ENCODE measurements around the gene MORN1.

The MORN1 gene

DNA sequence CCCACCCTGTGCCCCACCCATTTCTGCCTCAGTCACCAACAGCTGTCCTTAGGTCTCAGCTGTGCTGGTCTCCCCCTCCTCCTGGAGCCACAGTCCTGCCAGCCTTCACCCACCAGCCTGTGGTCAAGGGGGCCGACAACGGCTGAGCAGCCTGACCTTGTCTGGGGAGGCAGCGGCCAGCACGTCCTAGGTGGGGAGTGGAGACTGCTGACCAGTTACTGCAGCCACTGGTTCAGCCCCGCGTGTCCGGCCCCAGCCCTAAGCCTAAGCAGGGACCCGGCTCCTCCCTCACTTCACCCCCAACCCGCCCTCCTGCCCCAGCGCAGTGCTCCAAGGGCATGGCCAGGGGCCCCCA is 79.2 kb downstream of the MORN1 start:
- no peak for TF ChIP-seq ZBTB7A (IDR thresholded peaks at IDR 0.05; ENCODE audit: low read depth)
- TF ChIP-seq EGR1 (IDR thresholded peaks at IDR 0.05): no peak
- TF ChIP-seq YY1 (IDR thresholded peaks at IDR 0.05; ENCODE audit: low read depth): no peak
- no peak for TF ChIP-seq EP300 (IDR thresholded peaks at IDR 0.05; ENCODE audit: borderline replicate concordance)
- TF ChIP-seq MAX (IDR thresholded peaks at IDR 0.05): no peak

DNA sequence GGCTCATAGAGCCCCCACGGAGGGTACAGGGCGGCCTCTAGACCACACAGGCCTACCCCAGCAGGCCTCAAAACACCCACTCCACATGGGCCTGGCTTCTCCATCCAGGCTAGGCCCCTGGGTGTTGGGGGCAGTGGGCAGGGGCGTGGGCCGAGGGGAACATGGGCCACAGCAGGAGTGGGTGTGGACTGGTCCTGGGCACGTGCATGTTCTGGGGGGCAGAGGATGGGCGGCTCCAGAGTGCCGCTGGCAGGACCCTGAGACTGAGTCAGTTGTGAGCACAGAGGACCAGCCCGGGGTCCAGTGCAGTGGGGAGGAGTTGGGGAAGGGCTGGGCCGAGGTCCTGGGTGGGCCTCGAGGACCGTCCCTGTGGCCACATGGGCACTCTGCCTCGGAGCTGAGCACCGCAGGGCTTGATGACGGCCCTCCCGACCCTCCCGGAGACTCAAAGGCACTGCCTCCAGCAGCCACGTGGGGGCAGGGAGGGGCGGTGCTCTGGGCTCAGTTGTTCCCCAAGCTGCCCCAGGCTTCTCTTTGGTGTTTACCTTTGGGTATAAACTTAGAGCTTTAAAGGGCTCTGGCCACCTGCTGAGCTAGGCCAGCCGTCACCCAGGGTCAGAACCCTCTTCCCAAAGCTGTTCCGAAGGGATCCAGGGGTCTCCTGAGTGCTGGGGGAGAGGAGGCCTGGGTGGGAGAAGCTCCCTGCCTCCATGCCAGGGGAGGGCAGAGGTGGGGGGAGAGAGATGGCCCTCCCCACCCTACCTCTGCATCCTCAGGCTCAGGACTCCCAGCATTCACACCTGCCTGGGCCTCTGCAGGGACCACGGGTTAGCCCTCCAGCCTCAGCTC is 79.9 kb downstream of the MORN1 start:
- TF ChIP-seq TEAD4 (IDR thresholded peaks at IDR 0.05) (no peak), RAD21 (IDR thresholded peaks at IDR 0.05; ENCODE audit: low read depth) (no peak), NFIC (IDR thresholded peaks at IDR 0.05) (no peak), CREB1 (IDR thresholded peaks at IDR 0.05; ENCODE audit: low read depth) (no peak), MAX (IDR thresholded peaks at IDR 0.05) (0 out of 2 replicates have a peak, but pooled peaks have one; percentile 16), REST (IDR thresholded peaks at IDR 0.05; ENCODE audit: low read depth) (no peak), EGR1 (IDR thresholded peaks at IDR 0.05) (no peak)
- TF ChIP-seq, protein P1, sequence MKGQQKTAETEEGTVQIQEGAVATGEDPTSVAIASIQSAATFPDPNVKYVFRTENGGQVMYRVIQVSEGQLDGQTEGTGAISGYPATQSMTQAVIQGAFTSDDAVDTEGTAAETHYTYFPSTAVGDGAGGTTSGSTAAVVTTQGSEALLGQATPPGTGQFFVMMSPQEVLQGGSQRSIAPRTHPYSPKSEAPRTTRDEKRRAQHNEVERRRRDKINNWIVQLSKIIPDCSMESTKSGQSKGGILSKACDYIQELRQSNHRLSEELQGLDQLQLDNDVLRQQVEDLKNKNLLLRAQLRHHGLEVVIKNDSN (IDR thresholded peaks at IDR 0.05): 0 out of 2 replicates have a peak, but pooled peaks have one; percentile 44

DNA sequence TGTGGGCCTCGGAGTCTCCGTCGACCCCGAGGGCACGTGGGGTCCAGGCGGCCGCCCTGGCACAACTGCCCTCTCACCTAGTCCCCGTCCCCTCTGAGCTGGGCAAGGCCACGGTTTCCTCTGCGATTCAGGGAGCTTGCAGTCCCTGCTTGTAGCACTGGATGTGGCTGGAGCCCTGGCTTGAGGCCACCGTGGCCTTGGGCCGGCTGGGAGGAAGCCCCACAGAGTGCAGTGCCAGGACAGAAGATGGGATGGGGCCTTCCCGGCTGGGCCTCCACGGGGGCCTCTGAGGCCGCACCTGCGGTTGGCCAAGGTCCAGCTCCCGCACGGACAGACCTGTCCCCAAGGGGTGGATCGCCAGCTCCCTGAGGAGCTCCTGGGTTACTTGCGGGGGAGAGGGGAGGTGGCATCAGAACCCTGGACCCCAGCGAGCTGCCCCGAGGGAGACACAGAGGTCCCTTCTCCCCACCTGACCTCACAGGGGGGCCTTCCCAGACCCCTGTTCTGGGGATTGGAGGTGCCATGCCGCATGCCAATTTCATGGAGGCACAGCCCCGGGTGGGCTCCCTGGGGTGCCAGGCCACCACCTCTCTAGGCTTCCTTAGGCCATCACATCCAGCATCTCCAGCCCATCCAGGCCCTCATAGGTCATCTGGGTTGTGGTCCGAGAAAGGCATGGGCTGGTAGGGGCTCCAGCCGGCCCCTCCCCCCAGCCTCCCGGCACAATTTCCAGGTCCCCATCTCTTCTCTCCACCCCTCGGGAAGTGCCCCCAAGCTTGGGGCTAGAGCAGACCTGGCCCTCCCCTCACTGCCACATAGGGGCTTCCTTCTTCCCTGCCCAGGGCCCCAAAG is 80.8 kb downstream of the MORN1 start:
- no peak for TF ChIP-seq REST (IDR thresholded peaks at IDR 0.05; ENCODE audit: low read depth)
- TF ChIP-seq EGR1 (IDR thresholded peaks at IDR 0.05): no peak
- TF ChIP-seq EP300 (IDR thresholded peaks at IDR 0.05; ENCODE audit: borderline replicate concordance): no peak
- TF ChIP-seq CEBPB (IDR thresholded peaks at IDR 0.05): no peak
- no peak for TF ChIP-seq NFIC (IDR thresholded peaks at IDR 0.05)
- no peak for TF ChIP-seq MAX (IDR thresholded peaks at IDR 0.05)
- TF ChIP-seq FOXM1 (IDR thresholded peaks at IDR 0.05; ENCODE audit: borderline replicate concordance, low read depth): no peak
- no peak for TF ChIP-seq RAD21 (IDR thresholded peaks at IDR 0.05; ENCODE audit: low read depth)
- TF ChIP-seq, protein P1 (IDR thresholded peaks at IDR 0.05): no peak
- TF ChIP-seq TCF12 (IDR thresholded peaks at IDR 0.05; ENCODE audit: low read depth): no peak
- TF ChIP-seq YY1 (IDR thresholded peaks at IDR 0.05; ENCODE audit: low read depth): no peak
- TF ChIP-seq CREB1 (IDR thresholded peaks at IDR 0.05; ENCODE audit: low read depth): no peak
- TF ChIP-seq TEAD4 (IDR thresholded peaks at IDR 0.05): no peak
- TF ChIP-seq ZBTB7A (IDR thresholded peaks at IDR 0.05; ENCODE audit: low read depth): no peak
- TF ChIP-seq TAF1 (IDR thresholded peaks at IDR 0.05; ENCODE audit: low read depth): no peak

- TF ChIP-seq EP300 (IDR thresholded peaks at IDR 0.05; ENCODE audit: borderline replicate concordance): no peak
- no peak for TF ChIP-seq CREB1 (IDR thresholded peaks at IDR 0.05; ENCODE audit: low read depth)
- TF ChIP-seq YY1 (IDR thresholded peaks at IDR 0.05; ENCODE audit: low read depth): no peak
- no peak for TF ChIP-seq NFIC (IDR thresholded peaks at IDR 0.05)
- TF ChIP-seq FOXM1 (IDR thresholded peaks at IDR 0.05; ENCODE audit: borderline replicate concordance, low read depth): no peak
- TF ChIP-seq REST (IDR thresholded peaks at IDR 0.05; ENCODE audit: low read depth): no peak
- TF ChIP-seq EGR1 (IDR thresholded peaks at IDR 0.05): no peak
- no peak for TF ChIP-seq MAX (IDR thresholded peaks at IDR 0.05)
- TF ChIP-seq, protein P1 (IDR thresholded peaks at IDR 0.05): no peak
- no peak for TF ChIP-seq RAD21 (IDR thresholded peaks at IDR 0.05; ENCODE audit: low read depth)
- TF ChIP-seq TCF12 (IDR thresholded peaks at IDR 0.05; ENCODE audit: low read depth): no peak
- TF ChIP-seq TAF1 (IDR thresholded peaks at IDR 0.05; ENCODE audit: low read depth): no peak
These were observed 82.5 kb downstream of the MORN1 start for GRCh38 chr1:2308844-2309243.
